Endodermal cell (in vitro differentiated cells): ENCODE results near the gene VAC14. TPM values are rescaled to one million over a fixed set of nuclear protein-coding genes. Genes with fewer than 3 reads are reported as not detected.

ENCODE experiments used
- DNase-seq: peaks from one replicate; pipeline ENCODE4 v3.0.0-alpha.2; 2017
- H3K27ac ChIP-seq: 2 replicates; pipeline ENCODE4 v1.5.1; 2013; ENCODE audit warnings: mild to moderate bottlenecking, low read depth, low read length, moderate library complexity
- H3K27me3 ChIP-seq: 2 replicates; pipeline ENCODE4 v1.6.1; 2013; ENCODE audit warnings: mild to moderate bottlenecking, low read length, moderate library complexity; ENCODE audit not compliant: insufficient read depth, control insufficient read depth, poor library complexity, severe bottlenecking
- H3K36me3 ChIP-seq: 2 replicates; pipeline ENCODE4 v1.7.0; 2013; ENCODE audit warnings: mild to moderate bottlenecking, low read length, moderate library complexity; ENCODE audit not compliant: control insufficient read depth, insufficient read depth
- H3K4me1 ChIP-seq: one replicate; pipeline ENCODE4 v1.7.0; 2013; ENCODE audit warnings: low read length; ENCODE audit not compliant: control insufficient read depth, insufficient read depth
- H3K4me3 ChIP-seq: 2 replicates; pipeline ENCODE4 v1.5.1; 2013; ENCODE audit warnings: mild to moderate bottlenecking, low read length, moderate library complexity
- H3K9ac ChIP-seq: 2 replicates; pipeline ENCODE4 v1.6.1; 2013; ENCODE audit warnings: mild to moderate bottlenecking, low read length, moderate library complexity; ENCODE audit not compliant: poor library complexity, severe bottlenecking; ENCODE audit errors: extremely low read depth
- H3K9me3 ChIP-seq: 2 replicates; pipeline ENCODE4 v1.6.1; 2013; ENCODE audit warnings: mild to moderate bottlenecking, low read length, moderate library complexity; ENCODE audit not compliant: control insufficient read depth
- H3K27ac Mint-ChIP-seq: 2 replicates; pipeline ENCODE4 v1.8.0; 2020; ENCODE audit warnings: mixed read lengths
- H3K27me3 Mint-ChIP-seq: 2 replicates; pipeline ENCODE4 v1.8.0; 2021; ENCODE audit warnings: mild to moderate bottlenecking, mixed read lengths; ENCODE audit not compliant: insufficient read depth
- H3K36me3 Mint-ChIP-seq: 2 replicates; pipeline ENCODE4 v1.8.0; 2020; ENCODE audit warnings: low read depth, mixed read lengths
- H3K4me1 Mint-ChIP-seq: 2 replicates; pipeline ENCODE4 v1.8.0; 2020; ENCODE audit warnings: mixed read lengths
- H3K4me3 Mint-ChIP-seq: 2 replicates; pipeline ENCODE4 v1.8.0; 2020; ENCODE audit warnings: mild to moderate bottlenecking, moderate library complexity, mixed read lengths
- H3K9me3 Mint-ChIP-seq: 2 replicates; pipeline ENCODE4 v1.8.0; 2020; ENCODE audit warnings: mild to moderate bottlenecking, mixed read lengths
- CTCF ChIP-seq: fragments of 200-600 bp; sonication (generic); conservative IDR thresholded peaks from 2 replicates; pipeline ENCODE4 v1.5.0; 2021; ENCODE audit warnings: antibody characterized with exemption, mild to moderate bottlenecking
- WGBS, 2 experiments: methylation state at CpG; one replicate each; pipeline versions ENCODE4 v1.1.5 to v1.1.7; 2013; ENCODE audit warnings: missing lambda C conversion rate in 2 of 2, mixed read lengths in 1 of 2; ENCODE audit not compliant: insufficient coverage in 1 of 2, insufficient read length in 1 of 2; 5-methylcytosine and 5-hydroxymethylcytosine counted together
- total RNA-seq, 2 donors: library from RNA; stranded (reverse); fragmentation: NEBNext Ultra II Directional in 1 of 2; extraction: Animal tissue kit (Norgen Biotek cat#: 25700) in 1 of 2; gene quantifications; 2 replicates in 1 of 2; 3 replicates in 1 of 2; pipeline ENCODE4 v1.2.1, GENCODE V29; 2021

The VAC14 gene
- total RNA-seq, 2 donors from 2014 or later = 47.5 to 48.7 TPM

GRCh38 chr16:70764632-70765031 lies 36.3 kb downstream of the VAC14 start:
- TF ChIP-seq CTCF = no peak
- Histone ChIP-seq H3K4me1 (no peaks in the 10 kb centered on the region), H3K27me3 (no peaks in the 10 kb centered on the region), H3K9me3 (no peaks in the 10 kb centered on the region), H3K27ac (no peak overlapping the region), H3K36me3 (peaks cover 20% of the 10 kb centered on the region), H3K9ac (no peak overlapping the region), H3K4me3 (no peak overlapping the region)
- no peak overlapping the region for H3K4me3 Mint-ChIP-seq
- H3K36me3 Mint-ChIP-seq = peaks cover 34% of the 10 kb centered on the region
- H3K27ac Mint-ChIP-seq = no peak overlapping the region
- H3K27me3 Mint-ChIP-seq = no peaks in the 10 kb centered on the region
- no peaks in the 10 kb centered on the region for H3K9me3 Mint-ChIP-seq
- H3K4me1 Mint-ChIP-seq = peaks cover 2% of the 10 kb centered on the region
- WGBS, 2 experiments = 93 to 98% methylated on average over 7 to 10 of the region's 10 CpGs
- DNase-seq = no peak

GRCh38 chr16:70760221-70760620 lies 40.7 kb downstream of the VAC14 start:
- 79 to 86% methylated on average over 2 to 3 of the region's 3 CpGs for WGBS, 2 experiments
- no peaks in the 10 kb centered on the region for H3K9me3 ChIP-seq
- Mint-ChIP-seq H3K4me1 (peaks cover 2% of the 10 kb centered on the region), H3K36me3 (peaks cover 48% of the 10 kb centered on the region), H3K4me3 (no peak overlapping the region), H3K27ac (peak overlapping the region; percentile 65), H3K27me3 (no peaks in the 10 kb centered on the region), H3K9me3 (no peaks in the 10 kb centered on the region)
- no peak for TF ChIP-seq CTCF
- H3K4me1 ChIP-seq = no peaks in the 10 kb centered on the region
- no peak overlapping the region for H3K9ac ChIP-seq
- no peaks in the 10 kb centered on the region for H3K27me3 ChIP-seq
- peaks cover 26% of the 10 kb centered on the region for H3K36me3 ChIP-seq
- H3K4me3 ChIP-seq = no peak overlapping the region
- DNase-seq = no peak
- peak overlapping the region; percentile 26 for H3K27ac ChIP-seq

- WGBS, 2 experiments = 78 to 86% methylated on average over 7 to 9 of the region's 9 CpGs
- no peaks in the 10 kb centered on the region for H3K9me3 ChIP-seq
- H3K4me3 ChIP-seq = no peak overlapping the region
- Mint-ChIP-seq H3K9me3 (no peaks in the 10 kb centered on the region), H3K27ac (peak overlapping the region; percentile 65), H3K4me1 (peaks cover 2% of the 10 kb centered on the region), H3K27me3 (no peaks in the 10 kb centered on the region), H3K4me3 (no peak overlapping the region), H3K36me3 (peaks cover 49% of the 10 kb centered on the region)
- TF ChIP-seq CTCF = peak; percentile 11
- H3K27ac ChIP-seq = peak overlapping the region; percentile 26
- no peaks in the 10 kb centered on the region for H3K4me1 ChIP-seq
- no peaks in the 10 kb centered on the region for H3K27me3 ChIP-seq
- H3K9ac ChIP-seq = no peak overlapping the region
- H3K36me3 ChIP-seq = peaks cover 25% of the 10 kb centered on the region
- DNase-seq = no peak
Observed at GRCh38 chr16:70759666-70760065, 41.3 kb downstream of the VAC14 start.
